ENCODE measurements around the gene ERC1. TPM values are rescaled to one million over a fixed set of nuclear protein-coding genes. Genes with fewer than 3 reads are reported as not detected.

Gene ERC1
- total RNA-seq, 1 donor from 2014 or later, result 82.2 TPM

DNA sequence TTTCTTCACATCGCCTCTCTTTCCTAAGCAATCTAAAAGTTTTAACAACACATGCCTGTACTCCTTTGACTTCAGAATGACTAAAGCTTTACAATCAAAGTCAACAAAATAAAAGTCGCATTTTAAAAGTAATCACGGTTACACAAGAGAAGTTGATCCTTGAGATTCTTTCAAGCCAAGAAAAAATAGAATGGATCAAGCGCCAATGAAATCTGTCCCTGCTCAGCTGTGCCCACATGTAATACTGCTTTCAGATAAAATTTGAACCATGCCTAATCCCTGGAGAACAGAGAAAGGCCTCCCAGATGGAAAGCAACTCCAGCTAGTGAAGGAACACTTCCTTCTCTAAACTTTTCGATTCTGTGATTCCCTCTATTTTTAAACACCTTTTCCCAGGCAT lies 490.3 kb downstream of the ERC1 start:
- DNase-seq, result no peak
- H3K4me3 Mint-ChIP-seq (ENCODE audit: unreplicated experiment), result no peak overlapping the region
- H3K9me3 Mint-ChIP-seq (ENCODE audit: unreplicated experiment), result peaks cover 3% of the 10 kb centered on the region
- TF ChIP-seq, protein P1, sequence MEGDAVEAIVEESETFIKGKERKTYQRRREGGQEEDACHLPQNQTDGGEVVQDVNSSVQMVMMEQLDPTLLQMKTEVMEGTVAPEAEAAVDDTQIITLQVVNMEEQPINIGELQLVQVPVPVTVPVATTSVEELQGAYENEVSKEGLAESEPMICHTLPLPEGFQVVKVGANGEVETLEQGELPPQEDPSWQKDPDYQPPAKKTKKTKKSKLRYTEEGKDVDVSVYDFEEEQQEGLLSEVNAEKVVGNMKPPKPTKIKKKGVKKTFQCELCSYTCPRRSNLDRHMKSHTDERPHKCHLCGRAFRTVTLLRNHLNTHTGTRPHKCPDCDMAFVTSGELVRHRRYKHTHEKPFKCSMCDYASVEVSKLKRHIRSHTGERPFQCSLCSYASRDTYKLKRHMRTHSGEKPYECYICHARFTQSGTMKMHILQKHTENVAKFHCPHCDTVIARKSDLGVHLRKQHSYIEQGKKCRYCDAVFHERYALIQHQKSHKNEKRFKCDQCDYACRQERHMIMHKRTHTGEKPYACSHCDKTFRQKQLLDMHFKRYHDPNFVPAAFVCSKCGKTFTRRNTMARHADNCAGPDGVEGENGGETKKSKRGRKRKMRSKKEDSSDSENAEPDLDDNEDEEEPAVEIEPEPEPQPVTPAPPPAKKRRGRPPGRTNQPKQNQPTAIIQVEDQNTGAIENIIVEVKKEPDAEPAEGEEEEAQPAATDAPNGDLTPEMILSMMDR (IDR thresholded peaks at IDR 0.05; ENCODE audit: partially characterized antibody, unreplicated experiment), result no peak
- H3K27ac Mint-ChIP-seq (ENCODE audit: unreplicated experiment), result no peak overlapping the region
- no peaks in the 10 kb centered on the region for H3K27me3 Mint-ChIP-seq (ENCODE audit: unreplicated experiment)
- peaks cover 5% of the 10 kb centered on the region for H3K36me3 Mint-ChIP-seq (ENCODE audit: unreplicated experiment)
- peaks cover 7% of the 10 kb centered on the region for H3K4me1 Mint-ChIP-seq (ENCODE audit: low read depth, unreplicated experiment)

GRCh38 chr12:1481906-1482305 lies 490.9 kb downstream of the ERC1 start:
- Mint-ChIP-seq H3K9me3 (ENCODE audit: unreplicated experiment) (peaks cover 3% of the 10 kb centered on the region), H3K36me3 (ENCODE audit: unreplicated experiment) (peaks cover 5% of the 10 kb centered on the region), H3K4me1 (ENCODE audit: low read depth, unreplicated experiment) (peaks cover 7% of the 10 kb centered on the region), H3K27me3 (ENCODE audit: unreplicated experiment) (no peaks in the 10 kb centered on the region), H3K4me3 (ENCODE audit: unreplicated experiment) (no peak overlapping the region), H3K27ac (ENCODE audit: unreplicated experiment) (no peak overlapping the region)
- no peak for DNase-seq
- TF ChIP-seq, protein P1 (IDR thresholded peaks at IDR 0.05; ENCODE audit: partially characterized antibody, unreplicated experiment), result no peak

DNA sequence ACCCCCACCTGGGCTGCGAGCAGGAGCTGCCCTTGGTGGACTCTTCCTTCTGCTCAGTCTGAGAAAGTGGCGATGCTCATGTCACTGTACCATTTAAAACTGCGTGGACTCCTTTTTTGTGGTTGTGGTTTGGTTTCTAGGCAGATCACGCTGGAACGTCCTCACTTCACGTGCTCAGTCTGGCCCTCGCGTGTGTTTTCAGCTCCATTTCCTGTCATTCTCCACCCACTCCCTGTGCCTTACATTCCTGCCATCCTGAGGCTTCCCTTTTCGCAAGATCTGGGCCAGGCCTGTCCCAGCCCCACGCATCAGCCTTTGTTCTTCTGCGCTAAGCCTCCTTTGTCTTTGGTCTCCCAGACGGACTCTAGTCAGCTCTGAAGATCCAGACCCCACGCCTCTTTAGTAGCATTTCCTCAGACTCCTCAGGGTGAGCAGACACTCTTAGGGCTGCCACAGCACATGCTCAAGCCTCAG lies 497.9 kb downstream of the ERC1 start:
- Mint-ChIP-seq H3K27me3 (ENCODE audit: unreplicated experiment) (no peaks in the 10 kb centered on the region), H3K4me3 (ENCODE audit: unreplicated experiment) (no peak overlapping the region), H3K4me1 (ENCODE audit: low read depth, unreplicated experiment) (no peaks in the 10 kb centered on the region), H3K36me3 (ENCODE audit: unreplicated experiment) (peaks cover 25% of the 10 kb centered on the region), H3K9me3 (ENCODE audit: unreplicated experiment) (peaks cover 5% of the 10 kb centered on the region), H3K27ac (ENCODE audit: unreplicated experiment) (peak overlapping the region; percentile 59)
- TF ChIP-seq, protein P1 (IDR thresholded peaks at IDR 0.05; ENCODE audit: partially characterized antibody, unreplicated experiment), result no peak
- DNase-seq, result no peak

- no peak overlapping the region for H3K4me3 Mint-ChIP-seq (ENCODE audit: unreplicated experiment)
- TF ChIP-seq, protein P1 (IDR thresholded peaks at IDR 0.05; ENCODE audit: partially characterized antibody, unreplicated experiment), result no peak
- DNase-seq, result no peak
- H3K9me3 Mint-ChIP-seq (ENCODE audit: unreplicated experiment), result peaks cover 3% of the 10 kb centered on the region
- no peaks in the 10 kb centered on the region for H3K4me1 Mint-ChIP-seq (ENCODE audit: low read depth, unreplicated experiment)
- H3K27ac Mint-ChIP-seq (ENCODE audit: unreplicated experiment), result no peak overlapping the region
- H3K36me3 Mint-ChIP-seq (ENCODE audit: unreplicated experiment), result peaks cover 25% of the 10 kb centered on the region
- peaks cover 2% of the 10 kb centered on the region for H3K27me3 Mint-ChIP-seq (ENCODE audit: unreplicated experiment)
Observed at GRCh38 chr12:1491983-1492697, 501.1 kb downstream of the ERC1 start.

DNA sequence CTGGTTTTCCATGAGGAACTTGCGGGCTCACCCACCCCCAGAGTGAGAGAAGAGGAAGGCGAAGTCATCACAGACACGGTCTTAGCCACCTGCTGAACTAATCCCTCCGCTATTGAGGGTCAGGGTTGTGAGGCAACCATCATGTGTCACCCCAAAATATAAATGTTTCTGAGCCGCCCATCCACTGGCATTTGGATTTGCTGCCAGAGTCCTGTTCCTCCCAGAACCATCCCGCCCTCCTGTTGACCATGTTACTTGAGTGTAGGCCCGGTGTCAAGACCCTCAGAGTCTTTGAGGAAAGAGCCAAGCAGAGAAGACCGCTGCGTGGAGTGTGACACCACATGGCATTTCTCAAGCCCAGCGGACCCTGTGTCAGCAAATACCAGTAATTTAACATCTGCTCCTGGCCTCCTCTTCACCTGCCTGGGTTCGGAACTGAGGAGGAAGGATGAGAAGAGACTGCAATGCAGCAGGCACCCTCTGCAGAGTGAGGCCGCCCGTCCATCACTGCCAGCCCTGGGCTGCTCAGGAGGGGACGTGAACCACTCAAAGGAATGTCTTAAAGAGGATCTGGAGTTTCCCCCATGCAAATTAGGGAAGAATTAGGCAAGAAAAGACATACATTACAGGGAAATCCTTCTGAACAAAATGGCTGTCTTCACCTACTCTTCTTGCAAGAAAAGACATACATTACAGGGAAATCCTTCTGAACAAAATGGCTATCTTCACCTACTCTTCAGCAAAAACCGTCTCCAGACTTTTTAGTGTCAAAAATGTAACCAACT lies 502.9 kb downstream of the ERC1 start:
- H3K36me3 Mint-ChIP-seq (ENCODE audit: unreplicated experiment), result peaks cover 25% of the 10 kb centered on the region

More for the DNA sequence above, 502.9 kb downstream of the ERC1 start:
- no peak for DNase-seq
- no peak overlapping the region for H3K4me3 Mint-ChIP-seq (ENCODE audit: unreplicated experiment)
- peaks cover 2% of the 10 kb centered on the region for H3K27me3 Mint-ChIP-seq (ENCODE audit: unreplicated experiment)
- H3K4me1 Mint-ChIP-seq (ENCODE audit: low read depth, unreplicated experiment), result no peaks in the 10 kb centered on the region
- TF ChIP-seq, protein P1 (IDR thresholded peaks at IDR 0.05; ENCODE audit: partially characterized antibody, unreplicated experiment), result no peak
- H3K9me3 Mint-ChIP-seq (ENCODE audit: unreplicated experiment), result peaks cover 2% of the 10 kb centered on the region
- no peak overlapping the region for H3K27ac Mint-ChIP-seq (ENCODE audit: unreplicated experiment)

Measured in glutamatergic neuron (in vitro differentiated cells).